Smooth muscle cell (in vitro differentiated cells): ENCODE measurements around the gene ANXA2. TPM values are rescaled to one million over a fixed set of nuclear protein-coding genes. Genes with fewer than 3 reads are reported as not detected.
"Not testable (repeated sequence)": the region's sequence is repeated elsewhere in the genome, so short reads cannot be mapped to it uniquely, and the experiment has no call there.

ENCODE experiments used
- DNase-seq: peaks from one replicate; lab custom pipeline; 2025; ENCODE audit not compliant: unreplicated experiment; lab: John Stamatoyannopoulos, UW
- H2AFZ ChIP-seq: fragments of 200-600 bp; sonication (generic); 2 replicates; pipeline ENCODE4 v1.6.0; 2016; ENCODE audit warnings: antibody characterized with exemption, low read depth, mild to moderate bottlenecking
- H3F3A ChIP-seq: fragments of 200-600 bp; sonication (generic); 2 replicates; pipeline ENCODE4 v1.6.0; 2017; ENCODE audit warnings: antibody characterized with exemption, low read depth
- H3K27ac ChIP-seq: fragments of 200-600 bp; sonication (generic); 2 replicates; pipeline ENCODE4 v1.5.1; 2016; ENCODE audit warnings: low read depth, mild to moderate bottlenecking
- H3K27me3 ChIP-seq: fragments of 200-600 bp; sonication (generic); 2 replicates; pipeline ENCODE4 v1.6.1; 2016; ENCODE audit warnings: low read depth, mild to moderate bottlenecking
- H3K36me3 ChIP-seq: fragments of 200-600 bp; sonication (generic); 2 replicates; pipeline ENCODE4 v1.5.1; 2016; ENCODE audit warnings: low read depth
- H3K4me1 ChIP-seq: fragments of 200-600 bp; sonication (generic); 2 replicates; pipeline ENCODE4 v1.5.1; 2016; ENCODE audit warnings: low read depth
- H3K4me2 ChIP-seq: fragments of 200-600 bp; sonication (generic); 2 replicates; pipeline ENCODE4 v1.6.0; 2016; ENCODE audit warnings: mild to moderate bottlenecking
- H3K4me3 ChIP-seq: fragments of 200-600 bp; sonication (generic); 2 replicates; pipeline ENCODE4 v1.5.1; 2016; ENCODE audit warnings: mild to moderate bottlenecking
- H3K79me2 ChIP-seq: fragments of 200-600 bp; sonication (generic); 2 replicates; pipeline ENCODE4 v1.6.0; 2016; ENCODE audit warnings: low read depth, mild to moderate bottlenecking
- H3K9ac ChIP-seq: fragments of 200-600 bp; sonication (generic); 2 replicates; pipeline ENCODE4 v1.6.0; 2016; ENCODE audit warnings: low read depth
- H3K9me3 ChIP-seq: fragments of 200-600 bp; sonication (generic); replicated peaks from 2 replicates; pipeline ENCODE4 v1.5.1; 2016; ENCODE audit warnings: low read depth
- H4K20me1 ChIP-seq: fragments of 200-600 bp; sonication (generic); 2 replicates; pipeline ENCODE4 v1.6.0; 2016; ENCODE audit warnings: low read depth
- CTCF ChIP-seq: fragments of 200-600 bp; sonication (generic); IDR thresholded peaks from 2 replicates; pipeline ENCODE4 v1.5.1; 2017; ENCODE audit warnings: borderline replicate concordance, mild to moderate bottlenecking, antibody characterized with exemption; ENCODE audit not compliant: insufficient read depth, poor library complexity, severe bottlenecking
- WGBS: methylation state at CpG from one replicate; pipeline ENCODE4 v1.1.7; 2016; ENCODE audit warnings: low lambda C conversion rate; 5-methylcytosine and 5-hydroxymethylcytosine counted together
- polyA plus RNA-seq: library from polyadenylated mRNA; unstranded; fragments of >200 nt; fragmentation: Nextera tagmentation; extraction: Ambion mirVana; gene quantifications from 2 replicates; pipeline ENCODE4 v1.2.1, GENCODE V29; 2016
- total RNA-seq: library from RNA; depleted of rRNA; stranded (reverse); fragments of >200 nt; gene quantifications from 2 replicates; pipeline ENCODE4 v1.2.3, GENCODE V29; 2014

The ANXA2 gene
- total and polyA plus RNA-seq, 2 experiments from 2014 or later, result 2,477 to 2,665 TPM

- WGBS, result 53% methylated on average over 2 of the region's 2 CpGs
- TF ChIP-seq CTCF, result no peak
- Histone ChIP-seq H3K36me3 (no peaks in the 10 kb centered on the region), H3K9me3 (no peaks in the 10 kb centered on the region), H3F3A (peaks cover 4% of the 10 kb centered on the region), H3K4me1 (peaks cover 21% of the 10 kb centered on the region), H2AFZ (no peak overlapping the region), H3K27me3 (no peaks in the 10 kb centered on the region), H3K9ac (no peak overlapping the region), H3K79me2 (no peaks in the 10 kb centered on the region), H3K4me3 (no peak overlapping the region), H3K27ac (no peak overlapping the region), H3K4me2 (no peak overlapping the region), H4K20me1 (no peaks in the 10 kb centered on the region)
- DNase-seq, result no peak
Measured at GRCh38 chr15:60405399-60405798, 7.6 kb upstream of the ANXA2 start.

- not testable (repeated sequence) for H3K27ac ChIP-seq, H3K27me3 ChIP-seq, H3F3A ChIP-seq, H3K36me3 ChIP-seq, DNase-seq, H3K4me3 ChIP-seq, H3K79me2 ChIP-seq, H3K9me3 ChIP-seq, H3K4me2 ChIP-seq, H4K20me1 ChIP-seq, H2AFZ ChIP-seq, H3K9ac ChIP-seq
- 95% methylated on average over 12 of the region's 12 CpGs for WGBS
- peaks cover 29% of the 10 kb centered on the region for H3K4me1 ChIP-seq
Measured at GRCh38 chr15:60404351-60404750, 6.6 kb upstream of the ANXA2 start.

GRCh38 chr15:60400944-60401343 is 3.2 kb upstream of the ANXA2 start:
- Histone ChIP-seq H3F3A (peaks cover 27% of the 10 kb centered on the region), H3K27me3 (no peaks in the 10 kb centered on the region), H3K4me3 (no peak overlapping the region), H3K27ac (peak overlapping the region; percentile 99), H3K4me2 (no peak overlapping the region), H3K36me3 (no peaks in the 10 kb centered on the region), H3K79me2 (peaks cover 18% of the 10 kb centered on the region), H3K9me3 (no peaks in the 10 kb centered on the region), H3K4me1 (peaks cover 25% of the 10 kb centered on the region), H3K9ac (no peak overlapping the region), H2AFZ (no peak overlapping the region), H4K20me1 (peaks cover 14% of the 10 kb centered on the region)
- WGBS, result 44% methylated on average over 3 of the region's 3 CpGs
- DNase-seq, result no peak
- TF ChIP-seq CTCF, result no peak

- Histone ChIP-seq H3K79me2 (peaks cover 28% of the 10 kb centered on the region), H3K9ac (peak overlapping the region; percentile 11), H2AFZ (no peak overlapping the region), H3K4me2 (peak overlapping the region; percentile 89), H3K9me3 (no peaks in the 10 kb centered on the region), H3K27me3 (no peaks in the 10 kb centered on the region), H3K36me3 (no peaks in the 10 kb centered on the region), H3K4me1 (peaks cover 35% of the 10 kb centered on the region), H3K4me3 (no peak overlapping the region), H3K27ac (peak overlapping the region; percentile 99), H3F3A (peaks cover 37% of the 10 kb centered on the region), H4K20me1 (peaks cover 24% of the 10 kb centered on the region)
- DNase-seq, result no peak
- TF ChIP-seq CTCF, result no peak
- 41% methylated on average over 1 of the region's 1 CpG for WGBS
Measured at GRCh38 chr15:60399931-60400330, 2.1 kb upstream of the ANXA2 start.
